CD4-positive, alpha-beta T cell treated with Interferon gamma for 1 hour (primary cell): ENCODE measurements around the gene HOXC11.

ENCODE experiments used
- DNase-seq: peaks from one replicate; pipeline ENCODE4 v3.0.0-alpha.2; 2020

The HOXC11 gene

DNA sequence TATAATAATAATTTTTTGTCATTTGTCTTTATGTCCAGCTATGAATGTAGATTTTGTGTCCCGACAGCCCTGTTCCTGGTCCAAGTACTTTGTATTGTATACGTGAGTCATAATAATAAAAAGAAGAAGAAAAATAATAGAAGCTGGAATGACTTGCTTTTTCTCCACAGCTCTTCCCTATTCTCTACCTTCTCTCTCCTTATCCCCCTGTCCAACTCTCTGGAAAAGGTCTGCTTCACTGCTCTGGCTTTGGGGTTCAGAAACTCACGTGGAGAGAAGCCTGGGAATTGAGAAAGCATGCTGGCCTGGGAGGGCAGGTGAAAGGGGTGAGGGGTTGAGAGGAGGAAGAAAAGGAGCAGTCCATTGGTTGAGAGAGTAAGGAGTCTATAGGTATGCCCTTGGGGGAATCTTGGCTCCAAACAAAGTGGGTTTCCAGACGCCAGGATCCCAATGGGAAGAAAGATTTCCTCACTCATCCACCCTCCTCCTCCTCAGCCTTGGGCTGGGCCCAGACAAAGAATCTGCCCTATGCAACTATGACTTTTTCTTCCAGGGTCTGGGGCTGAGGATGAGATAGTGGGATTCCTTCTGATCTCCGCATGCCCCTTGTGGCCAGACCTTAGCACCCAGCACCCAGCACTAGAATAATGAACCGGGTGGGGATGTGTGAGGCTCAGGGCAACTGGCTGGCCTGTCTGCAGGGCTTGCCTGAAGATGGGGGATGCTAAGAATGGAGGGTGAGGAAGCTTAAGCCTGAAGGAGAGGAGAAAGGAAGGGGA lies 39.9 kb downstream of the HOXC11 start:
- DNase-seq: no peak

DNA sequence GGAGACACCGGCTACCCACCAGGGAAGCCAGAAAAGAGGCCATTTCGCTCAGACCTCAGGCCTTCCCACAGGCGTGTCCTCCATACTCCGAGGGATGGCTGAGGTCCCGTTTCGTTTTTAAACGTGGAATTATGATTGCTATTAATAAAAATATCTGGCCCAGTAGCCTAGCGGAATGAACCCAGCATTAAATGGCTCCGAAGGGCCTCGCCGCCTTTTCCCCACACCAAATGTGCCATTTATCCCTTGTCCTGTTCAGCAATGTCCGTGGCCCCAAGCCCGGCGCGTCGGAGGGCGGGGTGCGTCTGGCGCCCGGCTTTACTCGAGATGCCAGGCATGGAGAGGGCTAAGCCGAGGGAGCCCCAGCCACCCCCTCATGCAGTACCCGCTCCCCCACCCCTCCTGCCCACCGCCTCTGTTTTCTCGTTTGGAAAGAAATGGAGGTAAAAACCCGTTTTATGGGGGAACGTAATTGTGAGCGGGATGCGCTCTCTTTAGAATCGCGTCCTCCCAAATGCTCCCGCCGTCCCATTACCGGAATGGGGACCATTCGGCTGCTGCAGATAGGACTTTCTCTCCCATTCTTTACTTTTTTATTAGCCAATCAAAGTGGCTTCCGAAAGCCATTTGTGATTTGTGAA lies 41.6 kb downstream of the HOXC11 start:
- no peak for DNase-seq

DNA sequence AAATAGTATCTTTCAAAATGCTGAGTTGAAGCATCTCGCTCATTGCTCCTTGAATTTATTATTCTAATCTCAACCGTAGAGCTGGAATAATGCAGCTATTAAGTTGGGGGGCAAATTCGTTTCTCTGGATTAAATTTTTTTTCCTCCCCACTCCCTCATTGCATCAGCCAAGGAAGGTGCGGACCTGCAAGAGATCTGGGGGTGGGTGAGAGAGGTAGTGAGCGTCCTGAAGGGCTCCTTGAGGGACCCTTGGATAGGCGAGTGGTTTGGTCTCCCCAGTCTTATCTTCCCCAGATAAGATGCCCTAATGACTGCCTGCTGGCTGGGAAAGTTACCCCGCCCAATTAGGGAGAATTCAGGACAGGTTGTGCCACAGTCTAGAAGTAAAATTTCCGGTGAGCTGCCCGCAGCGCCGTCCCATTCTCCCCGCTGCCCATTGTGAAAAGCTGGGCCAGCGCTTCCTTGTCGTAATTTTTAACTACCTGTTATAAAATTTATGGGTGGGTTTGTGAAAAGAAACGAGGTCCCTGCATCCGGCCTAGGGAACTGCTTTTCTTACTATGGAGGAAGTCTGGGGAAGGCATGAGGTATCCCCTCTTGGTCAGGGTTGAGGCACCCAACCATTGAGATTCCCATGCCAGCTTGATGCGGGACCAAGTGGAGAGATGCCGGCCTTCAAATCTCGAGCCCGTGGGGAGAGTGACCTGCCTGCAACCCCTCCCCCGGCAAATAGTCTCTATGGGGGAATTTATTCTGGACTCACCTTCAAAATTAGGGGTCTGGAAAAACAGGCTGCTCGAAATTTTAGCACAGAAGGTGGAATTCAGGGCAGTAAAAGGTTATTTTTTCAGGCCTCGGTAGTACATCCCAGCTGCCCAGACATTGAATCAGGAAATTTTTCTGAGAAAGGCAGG lies 42.3 kb downstream of the HOXC11 start:
- no peak for DNase-seq

DNA sequence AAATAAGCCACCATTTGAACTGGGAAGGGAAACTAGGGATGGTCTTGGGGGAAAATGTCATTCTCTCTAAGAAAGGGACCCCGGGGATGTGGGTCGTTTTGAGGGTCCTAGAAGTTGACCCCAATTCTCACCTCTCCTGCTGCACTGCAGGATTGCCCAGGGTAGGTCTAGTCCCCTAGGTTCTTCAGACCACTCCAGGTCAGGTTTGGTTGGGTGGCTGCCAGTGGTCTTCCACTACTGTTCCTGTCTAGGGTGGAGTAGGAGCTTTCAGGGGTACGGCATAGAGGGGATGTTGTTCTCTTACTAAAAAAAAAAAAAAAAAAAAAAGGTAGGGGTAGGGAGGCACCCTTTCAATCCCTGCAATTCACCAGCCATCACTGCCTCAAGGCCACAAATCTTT lies 43.1 kb downstream of the HOXC11 start:
- no peak for DNase-seq

DNA sequence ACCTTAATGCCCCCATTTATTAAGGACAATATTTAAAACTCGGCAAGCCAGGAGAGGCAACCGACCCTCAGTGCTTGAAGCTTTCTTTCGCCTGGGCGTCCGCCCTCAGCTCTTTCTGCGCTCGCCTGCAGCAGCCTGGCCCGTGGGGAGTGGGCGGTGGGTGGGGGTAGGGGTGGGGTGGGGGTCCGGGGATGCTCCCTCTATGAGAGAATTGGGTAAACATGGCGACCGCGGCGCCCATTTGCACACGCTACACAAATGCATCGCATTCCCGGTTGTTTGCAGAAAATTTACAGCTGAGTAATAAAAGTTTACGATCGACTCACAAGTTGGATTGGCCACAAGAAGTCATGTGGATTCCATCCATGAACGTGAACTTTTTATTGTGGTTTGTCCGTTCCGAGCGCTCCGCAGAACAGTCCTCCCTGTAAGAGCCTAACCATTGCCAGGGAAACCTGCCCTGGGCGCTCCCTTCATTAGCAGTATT lies 43.6 kb downstream of the HOXC11 start:
- no peak for DNase-seq

DNA sequence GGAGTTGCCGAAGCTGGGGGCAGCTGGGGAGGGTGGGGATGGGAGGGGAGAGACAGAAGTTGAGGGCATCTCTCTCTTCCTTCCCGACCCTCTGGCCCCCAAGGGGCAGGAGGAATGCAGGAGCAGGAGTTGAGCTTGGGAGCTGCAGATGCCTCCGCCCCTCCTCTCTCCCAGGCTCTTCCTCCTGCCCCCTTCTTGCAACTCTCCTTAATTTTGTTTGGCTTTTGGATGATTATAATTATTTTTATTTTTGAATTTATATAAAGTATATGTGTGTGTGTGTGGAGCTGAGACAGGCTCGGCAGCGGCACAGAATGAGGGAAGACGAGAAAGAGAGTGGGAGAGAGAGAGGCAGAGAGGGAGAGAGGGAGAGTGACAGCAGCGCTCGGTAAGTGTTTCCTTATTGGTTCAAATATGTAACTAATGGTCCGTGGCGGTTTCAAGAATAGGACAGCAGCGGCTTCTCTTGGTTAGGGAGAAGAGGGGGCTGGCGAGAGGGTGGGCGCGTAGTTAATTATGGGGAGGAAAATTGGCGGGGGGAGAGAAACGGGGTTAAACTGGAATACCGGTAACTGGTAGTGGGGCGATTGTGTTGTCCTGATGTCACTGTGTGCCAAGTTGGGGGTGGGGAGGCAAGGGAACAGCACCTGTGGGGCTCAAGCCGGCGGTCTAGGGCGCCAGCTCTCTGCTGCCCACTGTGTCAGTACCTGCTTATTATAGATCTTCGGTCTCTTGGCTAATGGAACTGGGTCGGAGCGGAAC lies 44.3 kb downstream of the HOXC11 start:
- no peak for DNase-seq

DNA sequence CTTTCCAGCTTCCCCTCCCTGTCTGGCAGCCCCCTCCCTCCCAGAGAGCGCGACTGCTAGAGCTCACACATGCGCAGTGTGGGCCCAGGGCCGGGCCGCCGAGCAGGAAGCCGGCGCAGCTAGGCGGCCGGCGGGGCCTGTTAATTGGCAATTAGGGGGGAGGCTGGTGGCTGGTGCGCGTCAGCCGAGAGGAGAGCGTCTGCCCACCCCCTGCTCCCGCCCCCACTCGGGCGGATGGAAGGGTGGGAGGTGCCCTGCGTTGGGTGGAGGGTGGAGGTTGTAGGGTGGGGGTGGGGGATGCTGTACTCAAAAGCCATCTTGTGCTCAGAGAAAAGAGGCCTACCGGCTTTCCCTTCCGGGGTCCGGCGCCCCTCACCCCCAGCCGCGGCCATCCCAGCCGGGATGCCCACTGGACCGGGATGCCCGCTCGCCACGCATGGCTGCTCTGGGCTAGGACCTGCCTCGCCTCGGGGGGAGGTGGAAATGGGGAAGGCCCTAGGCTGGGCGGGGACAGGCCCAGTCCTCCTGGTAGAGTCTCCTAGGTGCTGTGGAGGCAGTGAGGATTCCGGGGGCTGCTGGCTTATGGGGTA lies 45.0 kb downstream of the HOXC11 start:
- DNase-seq: peak; percentile 85

DNA sequence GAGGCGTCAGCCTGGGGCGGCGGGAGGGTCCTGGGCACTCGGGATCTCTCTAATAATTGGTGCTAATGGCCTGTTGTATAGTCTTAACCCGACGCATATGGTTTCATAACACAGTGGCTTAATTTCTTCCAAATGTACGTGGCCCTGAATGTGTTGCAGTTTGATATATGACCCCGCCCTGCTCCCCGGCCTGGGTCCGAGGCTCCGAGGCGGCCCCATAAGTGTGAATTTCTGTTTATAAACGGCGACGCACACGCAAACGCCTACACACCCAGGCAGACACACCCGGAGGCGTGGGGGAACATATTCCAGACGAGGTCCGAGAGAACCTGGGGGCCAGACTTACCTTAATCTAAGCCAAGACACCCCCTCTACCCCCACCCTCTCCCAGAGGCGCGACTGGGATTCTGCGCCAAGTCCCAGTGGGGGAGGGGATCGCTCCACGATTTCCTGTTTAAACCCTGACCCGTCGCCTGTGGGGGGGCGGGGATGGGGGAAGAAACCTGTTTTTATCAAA lies 45.6 kb downstream of the HOXC11 start:
- DNase-seq: no peak

DNA sequence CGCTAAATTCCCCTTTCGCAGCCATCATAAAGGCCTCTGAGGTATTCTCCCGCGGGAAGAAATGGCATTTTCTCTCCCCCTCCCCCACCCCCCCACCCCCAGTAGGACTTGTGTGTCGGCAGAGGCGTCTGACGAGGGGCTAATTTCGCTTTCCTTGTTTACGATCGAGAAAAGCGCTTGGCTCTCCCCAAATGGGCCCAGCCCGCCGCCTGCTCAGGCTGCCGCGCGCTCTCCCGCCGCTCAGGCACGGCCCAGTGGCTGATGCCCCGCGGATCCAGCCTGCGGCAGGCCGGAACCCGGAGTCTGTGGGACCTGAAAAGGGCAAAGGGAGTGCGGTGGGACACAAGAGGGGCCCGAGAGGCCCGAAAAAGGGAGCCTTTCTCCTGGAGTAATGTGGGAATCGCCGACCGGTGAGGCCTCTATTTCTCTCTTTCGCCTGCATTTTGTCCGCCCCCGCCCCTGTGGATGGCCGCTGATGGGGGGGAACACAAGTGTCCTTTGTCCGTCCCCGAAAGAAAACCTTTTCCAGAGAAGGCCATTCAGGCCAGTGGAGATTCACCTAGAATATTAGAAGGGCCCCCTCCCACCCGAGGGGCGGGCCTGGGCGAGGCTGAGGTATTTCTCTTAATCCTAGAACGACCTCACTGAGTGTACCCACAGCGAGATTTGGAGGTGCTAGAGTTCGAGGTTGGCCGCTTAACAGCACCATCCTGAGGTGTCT lies 46.3 kb downstream of the HOXC11 start:
- DNase-seq: no peak

DNA sequence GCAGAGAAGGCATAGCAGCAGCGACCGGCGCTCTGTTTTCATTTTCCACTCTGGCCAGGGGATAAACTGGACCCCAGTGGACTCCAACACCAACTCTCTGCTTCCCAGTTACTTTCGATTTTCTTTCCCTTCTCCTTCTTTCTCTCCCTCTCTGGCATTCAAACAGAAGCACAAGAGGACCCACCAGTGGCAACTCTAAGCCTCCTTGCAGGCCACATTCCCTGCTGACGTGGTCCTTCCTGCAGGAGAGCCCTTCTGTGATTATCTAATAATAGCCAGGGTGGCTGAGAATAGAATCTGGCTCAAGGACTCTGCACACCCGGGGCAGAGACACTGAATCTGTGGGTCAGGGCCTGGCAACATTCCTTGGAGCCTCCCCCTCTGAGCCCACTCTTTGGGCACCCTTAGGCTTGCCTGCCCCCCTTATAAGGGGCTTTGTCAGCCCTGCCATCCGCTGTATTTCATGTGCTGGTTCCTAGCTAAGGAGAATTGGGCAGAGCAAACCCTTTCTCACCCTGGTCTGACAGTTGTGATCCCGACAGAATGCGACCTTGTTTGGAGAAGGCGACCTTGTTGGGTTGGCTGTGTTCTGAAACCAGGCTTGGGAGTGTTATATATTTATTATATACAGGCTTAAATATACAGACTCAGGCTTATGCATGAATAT lies 47.1 kb downstream of the HOXC11 start:
- DNase-seq: no peak

DNA sequence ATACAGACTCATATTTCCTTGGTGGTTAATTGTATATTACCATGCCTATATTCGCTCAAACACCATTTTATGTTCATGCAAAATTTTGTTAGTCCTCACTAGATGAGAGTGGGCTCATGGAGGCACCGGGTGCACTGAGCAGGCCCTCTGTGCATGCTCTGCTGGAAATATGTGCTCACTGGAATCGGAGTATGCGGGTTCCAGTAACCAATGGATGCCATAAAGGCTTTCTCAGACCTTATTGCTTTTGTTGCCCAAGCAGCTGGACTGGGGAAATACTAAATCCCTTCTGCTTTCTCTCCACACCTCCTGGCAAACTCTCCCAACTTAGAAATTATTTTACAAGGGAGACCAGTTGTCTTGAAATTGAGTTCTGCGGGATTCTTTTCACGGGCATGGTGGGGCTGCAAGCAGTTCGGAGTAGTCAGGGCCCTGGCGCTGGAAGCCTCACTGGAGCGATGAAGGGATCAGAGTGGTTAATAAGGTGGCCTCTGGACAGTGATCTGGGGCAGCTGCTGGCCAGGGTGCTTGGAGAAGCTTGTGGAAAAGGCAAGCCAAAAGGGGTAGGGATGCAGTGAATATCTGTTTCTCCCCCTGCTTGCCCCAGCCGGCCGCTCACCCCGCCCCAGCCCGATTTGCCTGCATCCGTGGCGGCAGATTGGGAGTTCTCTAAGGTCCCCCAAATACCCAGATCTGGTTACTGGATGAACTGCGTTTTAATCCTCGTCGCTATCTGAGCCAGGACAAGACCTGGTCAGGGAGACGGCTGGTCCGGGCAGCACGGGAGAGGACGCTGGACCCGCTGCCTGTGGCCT lies 47.9 kb downstream of the HOXC11 start:
- no peak for DNase-seq

DNA sequence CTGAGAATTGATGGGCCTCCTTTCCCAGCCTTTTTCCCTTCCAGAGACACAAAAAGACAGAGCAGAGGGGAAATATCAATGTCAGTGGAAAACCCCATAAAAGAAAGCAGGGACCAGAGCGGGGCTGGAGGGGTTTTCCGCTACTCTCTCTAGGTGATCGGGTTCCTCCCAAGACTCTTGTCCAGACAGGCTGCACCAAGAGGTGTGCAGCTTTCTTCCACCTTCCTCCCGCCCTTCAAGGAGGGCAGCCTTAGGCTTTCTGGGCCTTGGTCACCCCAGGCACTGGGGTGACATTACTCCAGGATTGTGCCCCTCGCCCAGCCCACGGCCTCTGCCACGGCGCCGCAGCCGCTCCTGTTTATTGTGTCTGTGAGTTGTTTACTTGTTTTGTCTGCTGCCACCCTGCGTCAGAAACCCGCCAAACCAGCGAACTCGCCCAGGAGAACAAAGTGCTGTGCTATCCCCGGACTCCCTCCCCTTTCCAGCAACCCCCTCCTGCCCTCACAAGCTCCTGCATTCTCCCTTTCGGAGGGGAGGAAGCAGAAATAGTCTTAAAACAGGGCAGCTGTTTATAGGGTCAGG lies 48.6 kb downstream of the HOXC11 start:
- no peak for DNase-seq

DNA sequence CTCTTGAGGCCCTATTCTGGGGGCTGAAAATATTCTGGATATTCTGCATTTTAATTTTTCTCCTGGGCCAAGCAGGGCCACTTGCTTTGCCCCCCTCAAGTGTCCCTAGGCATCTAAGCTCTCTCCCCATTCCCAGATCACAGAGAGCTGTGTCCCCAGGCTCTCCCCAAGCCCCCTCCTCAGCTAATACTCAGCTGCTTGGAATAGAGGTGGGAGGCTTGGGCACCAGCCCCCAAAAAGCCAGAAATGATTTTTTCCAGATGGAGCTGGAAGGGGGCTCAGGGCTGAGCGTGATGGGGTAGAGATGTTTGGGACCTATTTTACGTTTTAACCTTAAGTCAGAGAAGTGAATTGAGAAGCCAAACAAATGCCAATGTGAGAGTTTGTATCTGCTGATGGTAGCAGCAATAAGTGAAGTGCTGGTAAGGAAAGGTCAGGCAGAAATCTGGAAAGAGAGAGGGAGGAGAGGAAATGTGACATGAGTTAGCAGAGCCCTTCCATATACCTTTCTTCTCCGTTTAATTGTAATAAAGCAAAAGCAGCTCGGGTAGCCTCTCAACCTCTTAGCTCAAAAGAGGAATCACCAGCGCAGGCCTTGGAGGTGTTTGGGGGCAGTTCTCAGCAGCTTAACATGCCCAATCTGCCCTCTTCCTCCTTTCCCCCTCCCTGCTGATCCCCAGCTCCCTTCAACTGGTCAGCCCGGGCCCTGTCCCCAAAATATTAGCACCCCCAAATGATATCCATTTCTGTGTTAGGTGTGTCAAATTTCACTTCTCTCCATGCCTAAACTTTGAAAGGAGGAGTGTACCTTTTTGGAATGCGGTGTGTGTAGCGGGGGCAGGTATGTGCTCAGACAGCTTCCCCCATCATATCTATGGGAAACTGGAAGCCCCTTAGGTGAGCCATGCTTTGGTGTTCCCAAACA lies 50.3 kb downstream of the HOXC11 start:
- DNase-seq: no peak

DNA sequence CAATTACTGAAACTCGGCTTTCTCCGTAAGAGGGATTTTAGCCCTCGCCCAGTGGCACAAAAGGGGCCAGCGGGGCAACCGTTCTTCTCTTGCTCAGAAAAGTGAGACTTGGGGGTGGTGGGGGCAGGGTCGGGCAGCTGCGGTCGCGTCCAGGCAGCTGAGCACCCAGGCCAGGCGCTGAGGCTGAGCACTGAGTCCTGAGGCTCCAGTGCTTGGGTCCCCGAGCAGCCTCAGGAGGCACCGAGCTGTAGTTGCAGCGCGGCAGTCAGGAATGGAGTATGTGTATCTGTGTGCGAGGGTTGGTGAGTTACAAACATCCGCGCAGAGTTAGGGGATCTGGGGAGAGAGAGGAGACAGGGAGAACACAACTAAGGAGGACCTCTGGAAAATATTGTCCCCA lies 51.2 kb downstream of the HOXC11 start:
- DNase-seq: no peak

DNA sequence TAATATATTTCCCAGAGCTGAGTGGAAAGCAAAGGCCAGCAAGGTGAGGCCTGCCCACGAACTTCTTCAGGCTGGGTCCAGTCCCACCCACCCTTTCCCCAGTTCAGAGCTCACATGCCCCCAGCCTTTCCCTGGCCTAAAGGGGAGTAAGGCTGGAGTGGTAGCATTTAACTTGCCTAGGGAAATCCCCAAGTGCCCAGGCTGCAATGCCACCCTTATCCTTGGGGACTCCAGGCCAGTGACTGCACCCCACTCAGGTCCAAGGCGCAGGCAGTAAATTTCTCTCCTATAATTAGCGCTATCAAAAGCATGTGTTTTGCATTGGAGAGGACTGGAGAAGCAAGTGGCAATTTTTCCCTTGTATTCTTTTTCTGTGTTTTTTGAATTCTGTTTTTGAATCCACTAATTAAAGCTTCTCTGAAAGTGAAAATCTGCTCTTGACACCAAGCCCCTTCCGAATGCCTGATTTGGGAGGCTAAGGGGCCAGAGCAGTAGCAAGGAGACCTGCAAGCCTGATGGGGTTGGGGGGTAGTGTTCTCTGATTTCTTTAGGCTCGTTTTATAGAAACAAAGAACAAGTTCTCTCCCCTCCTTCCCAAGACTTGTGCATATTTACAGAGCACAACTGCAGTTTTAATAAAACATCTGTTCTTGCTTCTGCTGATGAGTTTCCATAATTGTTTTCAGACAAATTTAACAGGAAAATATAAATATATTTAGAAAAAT lies 51.8 kb downstream of the HOXC11 start:
- DNase-seq: no peak

DNA sequence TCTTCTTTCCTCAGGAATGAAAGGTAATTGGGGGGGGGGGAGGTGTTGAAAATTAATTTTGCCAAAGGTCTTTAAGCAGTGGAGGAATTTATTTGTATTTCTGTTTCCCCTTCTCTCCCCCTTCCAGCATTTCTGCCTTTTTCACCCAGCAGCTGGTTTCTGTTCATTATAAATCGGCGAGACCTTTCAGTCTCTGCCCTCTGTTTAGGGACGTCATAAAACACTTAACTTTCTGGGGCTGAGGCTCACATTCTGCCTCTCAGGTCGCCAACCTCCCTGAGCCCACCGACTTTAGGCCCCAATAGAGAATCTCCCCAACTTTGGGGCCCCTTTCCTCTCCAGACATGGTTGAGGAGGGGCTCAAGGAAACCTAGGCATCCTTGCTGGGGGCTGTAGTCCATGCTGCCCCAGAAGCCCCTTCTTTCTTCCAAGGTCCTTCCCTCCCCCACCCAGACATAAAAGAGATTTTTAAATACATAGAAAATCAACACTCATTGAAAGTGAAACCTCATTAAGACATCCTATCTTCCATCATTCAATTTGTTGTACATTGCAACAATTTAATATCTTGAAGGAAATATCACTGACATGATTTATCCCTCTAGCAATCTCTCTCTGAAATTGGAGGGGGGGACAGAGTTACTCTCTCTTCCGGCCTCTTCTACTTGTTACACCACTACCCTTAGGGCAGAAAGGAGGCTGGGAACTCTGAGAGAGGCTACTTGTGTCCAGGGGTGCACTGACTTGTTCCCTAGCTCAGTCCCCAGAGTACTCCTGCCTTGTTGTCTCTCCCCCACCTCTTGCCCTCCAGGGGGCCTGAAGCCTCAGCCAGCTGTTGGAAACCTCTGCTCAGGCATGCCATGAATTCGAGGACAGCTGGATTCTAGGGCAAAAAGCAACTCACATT lies 52.8 kb downstream of the HOXC11 start:
- no peak for DNase-seq
